OCI-LY7 (cell line): Measurements from ENCODE around the gene RHBDL2. TPM values are rescaled to one million over a fixed set of nuclear protein-coding genes. Genes with fewer than 3 reads are reported as not detected.
A peak's percentile ranks its signal among the peaks of the same experiment; 100 is the strongest.

ENCODE experiments used
- BruUV-seq: library from RNA; stranded (reverse); fragments of 400-500 nt; replicated peaks from 2 replicates; lab custom pipeline; 2021; lab: Mats Ljungman, UMichigan
- CTCF ChIA-PET: fragments of 300-600 bp; sonication (Branson Sonifier 250); formaldehyde crosslinking; loops from one replicate; lab custom pipeline; 2022; ENCODE audit warnings: antibody characterized with exemption; ENCODE audit not compliant: unreplicated experiment; lab: Charles Lee
- POLR2A ChIA-PET: fragments of 300-600 bp; sonication (Branson Sonifier 250); formaldehyde crosslinking; loops from one replicate; lab custom pipeline; 2022; ENCODE audit warnings: antibody characterized with exemption; lab: Charles Lee
- DNase-seq: peaks from one replicate; pipeline ENCODE4 v3.0.0-alpha.2; 2015; ENCODE audit warnings: low spot score
- H2AFZ ChIP-seq: fragments of 200-600 bp; sonication (generic), shearing (Covaris generic); 2 replicates; pipeline ENCODE4 v1.6.1; 2014; ENCODE audit warnings: mild to moderate bottlenecking, antibody characterized with exemption, low read length, moderate library complexity
- H3K27ac ChIP-seq: fragments of 200-600 bp; sonication (generic); 2 replicates; pipeline ENCODE4 v1.5.1; 2014; ENCODE audit warnings: mixed run types, low read depth, mild to moderate bottlenecking, moderate library complexity, low read length, inconsistent platforms; ENCODE audit not compliant: poor library complexity, severe bottlenecking
- H3K36me3 ChIP-seq: fragments of 200-600 bp; sonication (generic); 2 replicates; pipeline ENCODE4 v1.6.1; 2014; ENCODE audit warnings: mild to moderate bottlenecking, antibody characterized with exemption, low read length, moderate library complexity, mixed read lengths; ENCODE audit not compliant: insufficient read depth
- H3K4me1 ChIP-seq: fragments of 200-600 bp; sonication (generic); 2 replicates; pipeline ENCODE4 v1.5.1; 2014; ENCODE audit warnings: mild to moderate bottlenecking, low read length; ENCODE audit not compliant: insufficient read depth, poor library complexity, severe bottlenecking
- H3K4me2 ChIP-seq: fragments of 200-600 bp; sonication (generic); 2 replicates; pipeline ENCODE4 v1.6.1; 2014; ENCODE audit warnings: mild to moderate bottlenecking, low read length
- H3K4me3 ChIP-seq: fragments of 200-600 bp; sonication (generic); 2 replicates; pipeline ENCODE4 v1.5.1; 2014; ENCODE audit warnings: mild to moderate bottlenecking, low read depth, low read length; ENCODE audit not compliant: poor library complexity, severe bottlenecking
- H3K79me2 ChIP-seq: fragments of 200-600 bp; sonication (generic); 2 replicates; pipeline ENCODE4 v1.6.1; 2016; ENCODE audit warnings: low read depth, mild to moderate bottlenecking, low read length, moderate library complexity, mixed read lengths; ENCODE audit not compliant: insufficient read depth
- H3K9me2 ChIP-seq: fragments of 200-600 bp; sonication (generic); 2 replicates; pipeline ENCODE4 v1.6.1; 2016; ENCODE audit warnings: mild to moderate bottlenecking, low read length, mixed read lengths; ENCODE audit not compliant: insufficient read depth
- H3K9me3 ChIP-seq: fragments of 200-600 bp; sonication (generic); 2 replicates; pipeline ENCODE4 v1.6.1; 2014; ENCODE audit warnings: mild to moderate bottlenecking, mixed run types, low read length, mixed read lengths
- H4K20me1 ChIP-seq: fragments of 200-600 bp; sonication (generic); 2 replicates; pipeline ENCODE4 v1.6.1; 2014; ENCODE audit warnings: mild to moderate bottlenecking, antibody characterized with exemption, low read length, moderate library complexity, mixed read lengths; ENCODE audit not compliant: insufficient read depth
- CTCF ChIP-seq: fragments of 200-600 bp; sonication (generic); conservative IDR thresholded peaks from 2 replicates; pipeline ENCODE4 v1.5.1; 2014; ENCODE audit warnings: mild to moderate bottlenecking, antibody characterized with exemption, low read length, moderate library complexity, mixed read lengths
- EZH2phosphoT487 ChIP-seq: fragments of 200-600 bp; sonication (generic); IDR thresholded peaks from 2 replicates; pipeline ENCODE4 v1.6.1; 2018; ENCODE audit warnings: low read depth, borderline replicate concordance, mild to moderate bottlenecking, mixed run types, antibody characterized with exemption, low read length, moderate library complexity, mixed read lengths
- intact Hi-C: fragments of 100-400 bp; cut with micrococcal nuclease; formaldehyde crosslinking; loops from one replicate; pipeline ENCODE4 v1.10.0; 2022; ENCODE audit not compliant: unreplicated experiment
- total RNA-seq, 2 experiments: library from RNA; depleted of rRNA in 1 of 2; stranded (reverse); fragments of >200 nt in 1 of 2; shearing (Covaris generic) in 1 of 2; gene quantifications; 2 replicates each; pipeline ENCODE4 v1.2.3, GENCODE V29; 2014 to 2022

The RHBDL2 gene
- total RNA-seq, 2 experiments from 2014 or later: not detected

DNA sequence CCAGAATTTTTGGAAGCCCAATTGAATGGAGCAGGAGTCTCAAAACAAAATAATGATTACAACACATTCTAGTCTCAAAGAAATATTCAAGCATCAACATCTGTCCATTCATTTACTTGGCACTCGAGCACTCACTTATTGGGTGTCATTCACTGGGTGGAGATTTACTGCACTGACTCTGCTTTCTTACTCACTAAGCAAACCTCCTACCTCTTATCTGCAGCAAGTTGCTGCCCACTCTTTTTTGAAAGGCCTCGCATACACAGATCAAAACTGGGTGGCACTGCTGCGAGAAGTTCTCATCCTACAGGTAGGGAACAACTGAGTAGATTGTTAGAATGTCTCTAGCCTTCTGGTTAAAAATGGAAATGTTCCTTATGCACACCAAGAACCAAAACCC lies 18.0 kb downstream of the RHBDL2 start:
- H3K9me3 ChIP-seq: no peaks in the 10 kb centered on the region
- TF ChIP-seq EZH2phosphoT487: no peak
- no peak for TF ChIP-seq CTCF
- no peaks in the 10 kb centered on the region for H4K20me1 ChIP-seq
- BruUV-seq: no TSS peak
- H3K36me3 ChIP-seq: no peaks in the 10 kb centered on the region
- no peak overlapping the region for H3K4me3 ChIP-seq
- intact Hi-C loops: no loop called here
- CTCF ChIA-PET: no interaction called here
- H3K4me2 ChIP-seq: no peak overlapping the region
- no peaks in the 10 kb centered on the region for H3K79me2 ChIP-seq
- POLR2A ChIA-PET: no interaction called here
- H3K27ac ChIP-seq: no peak overlapping the region
- no peak for DNase-seq
- H3K4me1 ChIP-seq: no peaks in the 10 kb centered on the region
- H2AFZ ChIP-seq: no peak overlapping the region
- no peaks in the 10 kb centered on the region for H3K9me2 ChIP-seq

- TF ChIP-seq CTCF: no peak
- TF ChIP-seq EZH2phosphoT487: no peak
- BruUV-seq: no TSS peak
- no peak for DNase-seq
- Histone ChIP-seq H3K9me3 (no peaks in the 10 kb centered on the region), H4K20me1 (no peaks in the 10 kb centered on the region), H3K9me2 (no peaks in the 10 kb centered on the region), H3K36me3 (no peaks in the 10 kb centered on the region), H3K79me2 (no peaks in the 10 kb centered on the region), H3K4me1 (no peaks in the 10 kb centered on the region), H3K4me3 (no peak overlapping the region), H3K4me2 (no peak overlapping the region), H2AFZ (no peak overlapping the region), H3K27ac (no peak overlapping the region)
- ChIA-PET CTCF (no interaction called here), POLR2A (no interaction called here)
- intact Hi-C loops: no loop called here
Observed at GRCh38 chr1:38919130-38919529, 22.5 kb downstream of the RHBDL2 start.

DNA sequence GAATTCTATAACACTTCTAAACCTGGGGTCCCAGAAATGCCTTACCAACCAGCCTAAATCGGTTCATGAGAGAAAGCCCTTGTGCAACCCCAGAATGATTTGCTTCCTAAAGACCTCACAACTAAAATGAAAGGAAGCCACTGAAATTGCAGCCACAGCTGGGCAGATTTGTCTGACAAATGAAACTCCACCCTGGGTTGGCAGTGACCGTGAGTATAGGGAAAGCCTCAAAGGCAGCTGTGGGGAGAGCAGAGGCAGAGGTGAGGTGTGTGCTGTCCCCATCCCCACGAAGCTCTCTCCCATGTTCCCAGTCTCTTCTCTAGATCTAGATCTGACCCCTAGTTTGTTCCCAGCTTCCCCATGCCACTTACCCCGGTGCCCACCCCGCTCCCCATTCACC lies 23.1 kb downstream of the RHBDL2 start:
- POLR2A ChIA-PET: no interaction called here

More for the DNA sequence above, 23.1 kb downstream of the RHBDL2 start:
- Histone ChIP-seq H3K4me2 (peak overlapping the region; percentile 1; the same call in 1 of the 2 replicates), H3K4me1 (no peaks in the 10 kb centered on the region), H3K9me3 (no peaks in the 10 kb centered on the region), H3K4me3 (no peak overlapping the region), H4K20me1 (no peaks in the 10 kb centered on the region), H3K27ac (no peak overlapping the region), H3K9me2 (no peaks in the 10 kb centered on the region), H3K36me3 (no peaks in the 10 kb centered on the region), H2AFZ (no peak overlapping the region), H3K79me2 (no peaks in the 10 kb centered on the region)
- no TSS peak for BruUV-seq
- peak; percentile 1 for DNase-seq
- CTCF ChIA-PET: no interaction called here
- TF ChIP-seq EZH2phosphoT487: no peak
- no peak for TF ChIP-seq CTCF
- intact Hi-C loops: no loop called here
